Bronchial epithelial cell (primary cell): ENCODE measurements around the gene PDIA5. TPM values are rescaled to one million over a fixed set of nuclear protein-coding genes. Genes with fewer than 3 reads are reported as not detected.

Source experiments
- DNase-seq: peaks from one replicate; pipeline ENCODE4 v3.0.0-alpha.2; 2010; ENCODE audit warnings: low read depth
- FAIRE-seq: peaks from 2 replicates; lab custom pipeline; 2011; peaks lifted over from hg19 to GRCh38; lab: Jason Lieb, UNC
- H3K27me3 ChIP-seq: 2 replicates; pipeline ENCODE4 v1.5.1; 2011; ENCODE audit warnings: low read length; ENCODE audit not compliant: control insufficient read depth, insufficient read depth
- H3K36me3 ChIP-seq: 2 replicates; pipeline ENCODE4 v1.5.1; 2011; ENCODE audit warnings: low read length; ENCODE audit not compliant: control insufficient read depth, insufficient read depth
- H3K4me3 ChIP-seq: 2 replicates; pipeline ENCODE4 v1.5.1; 2011; ENCODE audit warnings: mild to moderate bottlenecking, low read depth, low read length, control low read depth
- total RNA-seq: library from RNA; depleted of rRNA; stranded (reverse); fragments of >200 nt; gene quantifications from 2 replicates; pipeline ENCODE4 v1.2.1, GENCODE V29; 2014
- TF ChIP-seq, protein P1 (sequence below): IDR thresholded peaks from 2 replicates; pipeline ENCODE4 v1.5.1; 2011; ENCODE audit warnings: mild to moderate bottlenecking, moderate library complexity, low read length, control low read depth, inconsistent platforms; ENCODE audit not compliant: insufficient read depth, severe bottlenecking

The PDIA5 gene
- total RNA-seq, 1 donor from 2014 or later = 29.2 TPM

DNA sequence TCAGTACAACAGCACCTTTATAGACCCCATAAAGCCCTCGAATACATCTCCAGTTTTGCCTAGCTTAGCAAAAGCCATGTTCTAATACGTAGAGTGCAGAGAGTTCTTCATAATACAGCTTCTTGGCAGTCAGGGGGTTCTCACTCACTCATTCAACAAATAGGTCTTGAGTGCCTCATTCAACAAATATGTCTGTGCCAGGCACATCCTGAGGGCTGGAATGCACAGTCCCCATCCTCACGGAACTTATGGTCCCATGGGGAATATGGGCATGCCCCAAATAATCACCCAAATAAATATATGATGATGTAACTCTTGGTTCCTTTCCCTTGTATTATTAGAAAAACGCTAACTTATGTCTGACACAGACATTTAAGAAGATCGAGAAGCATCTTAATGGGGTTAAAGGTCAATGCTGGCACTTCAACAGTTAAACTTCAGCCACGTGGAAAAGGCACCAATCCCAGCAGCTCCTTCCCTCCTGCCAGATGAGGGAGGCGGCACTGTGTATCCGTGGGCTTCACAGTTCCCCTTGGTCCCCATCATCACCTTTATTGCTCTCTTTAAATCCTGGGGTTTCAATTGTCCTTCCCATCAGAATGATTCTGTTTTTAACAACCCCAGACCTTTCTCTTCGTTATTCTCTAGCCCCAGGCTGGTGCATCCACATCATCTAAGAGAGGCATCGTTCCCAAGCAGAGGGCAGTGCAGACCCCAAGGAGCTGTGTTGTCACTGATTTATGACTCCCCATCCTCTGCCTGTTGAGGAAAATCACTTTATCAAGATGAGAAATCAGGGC is 20.4 kb upstream of the PDIA5 start:
- peaks cover 2% of the 10 kb centered on the region for H3K27me3 ChIP-seq
- FAIRE-seq (no peak), DNase-seq (no peak)
- H3K36me3 ChIP-seq = no peaks in the 10 kb centered on the region
- TF ChIP-seq, protein P1, sequence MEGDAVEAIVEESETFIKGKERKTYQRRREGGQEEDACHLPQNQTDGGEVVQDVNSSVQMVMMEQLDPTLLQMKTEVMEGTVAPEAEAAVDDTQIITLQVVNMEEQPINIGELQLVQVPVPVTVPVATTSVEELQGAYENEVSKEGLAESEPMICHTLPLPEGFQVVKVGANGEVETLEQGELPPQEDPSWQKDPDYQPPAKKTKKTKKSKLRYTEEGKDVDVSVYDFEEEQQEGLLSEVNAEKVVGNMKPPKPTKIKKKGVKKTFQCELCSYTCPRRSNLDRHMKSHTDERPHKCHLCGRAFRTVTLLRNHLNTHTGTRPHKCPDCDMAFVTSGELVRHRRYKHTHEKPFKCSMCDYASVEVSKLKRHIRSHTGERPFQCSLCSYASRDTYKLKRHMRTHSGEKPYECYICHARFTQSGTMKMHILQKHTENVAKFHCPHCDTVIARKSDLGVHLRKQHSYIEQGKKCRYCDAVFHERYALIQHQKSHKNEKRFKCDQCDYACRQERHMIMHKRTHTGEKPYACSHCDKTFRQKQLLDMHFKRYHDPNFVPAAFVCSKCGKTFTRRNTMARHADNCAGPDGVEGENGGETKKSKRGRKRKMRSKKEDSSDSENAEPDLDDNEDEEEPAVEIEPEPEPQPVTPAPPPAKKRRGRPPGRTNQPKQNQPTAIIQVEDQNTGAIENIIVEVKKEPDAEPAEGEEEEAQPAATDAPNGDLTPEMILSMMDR = no peak
- no peak overlapping the region for H3K4me3 ChIP-seq

DNA sequence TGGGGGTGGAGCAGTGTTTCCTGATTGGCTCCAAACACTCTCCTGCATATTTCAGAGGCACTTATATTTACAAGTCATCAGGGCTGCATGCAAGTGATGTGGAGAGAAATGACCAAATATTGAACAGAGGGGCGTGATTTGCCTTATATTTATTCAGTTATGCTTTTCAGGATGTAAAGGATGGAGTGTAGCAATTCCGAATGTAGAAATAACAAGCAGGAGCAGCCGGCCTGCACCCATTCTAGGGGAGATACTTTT is 19.8 kb upstream of the PDIA5 start:
- DNase-seq = no peak
- Histone ChIP-seq H3K4me3 (no peak overlapping the region), H3K27me3 (no peaks in the 10 kb centered on the region), H3K36me3 (no peaks in the 10 kb centered on the region)
- TF ChIP-seq, protein P1 = no peak
- FAIRE-seq = no peak

GRCh38 chr3:123048480-123049237 is 18.2 kb upstream of the PDIA5 start:
- FAIRE-seq (no peak), DNase-seq (no peak)
- TF ChIP-seq, protein P1 = no peak
- no peak overlapping the region for H3K4me3 ChIP-seq
- no peaks in the 10 kb centered on the region for H3K36me3 ChIP-seq
- no peaks in the 10 kb centered on the region for H3K27me3 ChIP-seq

DNA sequence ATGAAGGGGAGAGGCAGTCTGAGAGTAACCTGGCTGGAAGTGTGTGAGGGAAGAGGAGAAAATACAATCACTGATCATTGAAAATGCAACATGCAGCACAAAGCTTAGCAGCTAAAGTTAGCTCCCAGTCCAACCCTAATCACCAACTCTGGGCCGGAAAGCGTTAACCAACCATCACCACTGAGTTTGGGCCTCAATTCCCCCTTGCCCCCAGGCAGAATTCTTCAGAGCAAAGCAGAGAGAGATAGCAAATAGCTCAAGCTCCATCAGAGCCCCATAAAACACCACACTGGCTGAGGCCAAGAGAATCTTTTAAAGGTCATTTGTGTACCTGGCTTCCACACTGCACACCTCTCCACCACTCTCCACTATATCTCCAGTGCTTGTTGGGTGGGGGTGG is 16.2 kb upstream of the PDIA5 start:
- FAIRE-seq (no peak), DNase-seq (no peak)
- Histone ChIP-seq H3K4me3 (no peak overlapping the region), H3K27me3 (no peaks in the 10 kb centered on the region), H3K36me3 (no peaks in the 10 kb centered on the region)
- TF ChIP-seq, protein P1 = no peak

- TF ChIP-seq, protein P1 = no peak
- DNase-seq (no peak), FAIRE-seq (no peak)
- no peaks in the 10 kb centered on the region for H3K36me3 ChIP-seq
- no peaks in the 10 kb centered on the region for H3K27me3 ChIP-seq
- H3K4me3 ChIP-seq = no peak overlapping the region
Observed at GRCh38 chr3:123053107-123053506, 13.7 kb upstream of the PDIA5 start.
